Tibial artery (tissue), 4 donors: Measurements from ENCODE around the gene TACR2.
A peak's percentile ranks its signal among the peaks of the same experiment; 100 is the strongest.

Experiments
- DNase-seq, 2 donors: peaks; one replicate each; pipeline ENCODE4 v3.0.0-alpha.2; 2019
- H3K27ac ChIP-seq, 2 donors: fragments of 200-600 bp; sonication (generic) in 1 of 2; 1 replicate in 1 of 2; 2 replicates in 1 of 2; pipeline ENCODE4 v1.5.1; 2018 to 2019; ENCODE audit warnings: mild to moderate bottlenecking in 1 of 2
- H3K27me3 ChIP-seq, 2 donors: fragments of 200-600 bp; sonication (generic) in 1 of 2; one replicate each; pipeline versions ENCODE4 v1.5.1 to v1.6.0; 2016 to 2019
- H3K36me3 ChIP-seq, 3 donors: fragments of 200-600 bp; sonication (generic) in 2 of 3; one replicate each; pipeline ENCODE4 v1.5.1; 2016 to 2019; ENCODE audit warnings: mild to moderate bottlenecking in 2 of 3
- H3K4me1 ChIP-seq, 4 donors: fragments of 200-600 bp; sonication (generic) in 2 of 4; 1 replicate in 3 of 4; 2 replicates in 1 of 4; pipeline ENCODE4 v1.5.1; 2016 to 2019
- H3K4me3 ChIP-seq, 2 donors: fragments of 200-600 bp; sonication (generic) in 1 of 2; 1 replicate in 1 of 2; 2 replicates in 1 of 2; pipeline ENCODE4 v1.5.1; 2018 to 2019; ENCODE audit warnings: mild to moderate bottlenecking in 2 of 2
- H3K9me3 ChIP-seq, 3 donors: fragments of 200-600 bp; sonication (generic) in 1 of 3; one replicate each; pipeline ENCODE4 v1.5.1; 2016 to 2019
- CTCF ChIP-seq, 2 experiments: fragments of 200-600 bp in 1 of 2; fragments of 450-650 bp in 1 of 2; IDR thresholded peaks; one replicate each; pipeline ENCODE4 v1.5.1; 2017 to 2019; ENCODE audit warnings: antibody characterized with exemption in 2 of 2, mild to moderate bottlenecking in 1 of 2, moderate library complexity in 1 of 2
- intact Hi-C: fragments of 100-400 bp; cut with DNase I; formaldehyde crosslinking; loops from one replicate; pipeline ENCODE4 v1.15.0; 2023; ENCODE audit warnings: low total_unique reads

Gene TACR2

GRCh38 chr10:69404786-69405185, 11.9 kb downstream of the TACR2 start:
- intact Hi-C loops, result loop anchor here (5.0 kb wide), 1 partner anchor 222 kb away; the partner anchor contains the start of gene SUPV3L1
- no peaks in the 10 kb centered on the region for H3K27me3 ChIP-seq
- no peak for TF ChIP-seq CTCF (IDR thresholded peaks at IDR 0.05)
- no peak overlapping the region for H3K4me3 ChIP-seq
- H3K9me3 ChIP-seq, result no peaks in the 10 kb centered on the region
- peaks cover 8 to 43% (median 31%) of the 10 kb centered on the region in 4 donors for H3K4me1 ChIP-seq
- peak overlapping the region; percentile 80 to 88 for H3K27ac ChIP-seq
- peaks cover 18 to 50% (median 27%) of the 10 kb centered on the region in 3 donors for H3K36me3 ChIP-seq
- DNase-seq, result no peak

- Histone ChIP-seq H3K36me3 (peaks cover 30 to 63% (median 40%) of the 10 kb centered on the region in 3 donors), H3K4me1 (peaks cover 7 to 38% (median 31%) of the 10 kb centered on the region in 4 donors), H3K9me3 (no peaks in the 10 kb centered on the region), H3K27me3 (no peaks in the 10 kb centered on the region), H3K27ac (peak overlapping the region in 1 of 2 donors; percentile 21), H3K4me3 (no peak overlapping the region)
- DNase-seq, result no peak
- TF ChIP-seq CTCF (IDR thresholded peaks at IDR 0.05), result no peak
- intact Hi-C loops, result loop anchor here (5.0 kb wide), 1 partner anchor 221 kb away; the partner anchor contains the start of gene SUPV3L1
Observed at GRCh38 chr10:69403519-69403918, 13.2 kb downstream of the TACR2 start.

- H3K27me3 ChIP-seq, result no peaks in the 10 kb centered on the region
- intact Hi-C loops, result loop anchor here (5.0 kb wide), 1 partner anchor 221 kb away; the partner anchor contains the start of gene SUPV3L1
- no peak for TF ChIP-seq CTCF (IDR thresholded peaks at IDR 0.05)
- no peak overlapping the region for H3K27ac ChIP-seq
- DNase-seq, result no peak
- no peaks in the 10 kb centered on the region for H3K9me3 ChIP-seq
- peaks cover 33 to 67% (median 44%) of the 10 kb centered on the region in 3 donors for H3K36me3 ChIP-seq
- peaks cover 2 to 34% (median 28%) of the 10 kb centered on the region in 4 donors for H3K4me1 ChIP-seq
- H3K4me3 ChIP-seq, result no peak overlapping the region
Observed at GRCh38 chr10:69403066-69403465, 13.7 kb downstream of the TACR2 start.

GRCh38 chr10:69402386-69402785, 14.3 kb downstream of the TACR2 start:
- Histone ChIP-seq H3K27me3 (no peaks in the 10 kb centered on the region), H3K27ac (no peak overlapping the region), H3K4me3 (no peak overlapping the region), H3K4me1 (peaks cover 0 to 27% (median 21%) of the 10 kb centered on the region in 4 donors), H3K9me3 (no peaks in the 10 kb centered on the region), H3K36me3 (peaks cover 35 to 73% (median 50%) of the 10 kb centered on the region in 3 donors)
- intact Hi-C loops, result loop anchor here (5.0 kb wide), 1 partner anchor 220 kb away; the partner anchor contains the start of gene SUPV3L1
- TF ChIP-seq CTCF (IDR thresholded peaks at IDR 0.05), result no peak
- DNase-seq, result no peak

GRCh38 chr10:69401416-69401815, 15.3 kb downstream of the TACR2 start:
- H3K36me3 ChIP-seq, result peaks cover 42 to 83% (median 59%) of the 10 kb centered on the region in 3 donors
- H3K9me3 ChIP-seq, result no peaks in the 10 kb centered on the region
- H3K4me3 ChIP-seq, result no peak overlapping the region
- intact Hi-C loops, result loop anchor here (5.0 kb wide), 1 partner anchor 219 kb away; the partner anchor contains the start of gene SUPV3L1
- peaks cover 0 to 17% (median 12%) of the 10 kb centered on the region in 4 donors for H3K4me1 ChIP-seq
- no peak overlapping the region for H3K27ac ChIP-seq
- no peaks in the 10 kb centered on the region for H3K27me3 ChIP-seq
- TF ChIP-seq CTCF (IDR thresholded peaks at IDR 0.05), result no peak
- DNase-seq, result no peak
